Mucosa of descending colon (tissue), 3 donors: ENCODE measurements around the gene F8. TPM values are rescaled to one million over a fixed set of nuclear protein-coding genes. Genes with fewer than 3 reads are reported as not detected.

Experiments used
- ATAC-seq: fragments of 200-7000 bp; cut with Tn5 transposase; one replicate; pipeline ENCODE4 v1.9.1; 2020; ENCODE audit warnings: mild to moderate bottlenecking, moderate library complexity
- DNase-seq, 3 donors: peaks; one replicate each; pipeline ENCODE4 v3.0.0-alpha.2; 2020
- H3K36me3 ChIP-seq: fragments of 200-600 bp; one replicate; pipeline ENCODE4 v1.8.0; 2021; ENCODE audit warnings: low read depth, mild to moderate bottlenecking
- H3K4me1 ChIP-seq: fragments of 200-600 bp; one replicate; pipeline ENCODE4 v1.8.0; 2021; ENCODE audit warnings: low read depth, mild to moderate bottlenecking
- H3K4me3 ChIP-seq: fragments of 200-600 bp; one replicate; pipeline ENCODE4 v1.8.0; 2021; ENCODE audit warnings: mild to moderate bottlenecking
- H3K9me3 ChIP-seq: fragments of 200-600 bp; one replicate; pipeline ENCODE4 v1.8.0; 2021; ENCODE audit warnings: mild to moderate bottlenecking
- intact Hi-C, 2 donors: fragments of 100-400 bp; cut with DNase I in 1 of 2; cut with micrococcal nuclease in 1 of 2; formaldehyde crosslinking; loops; one replicate each; pipeline versions ENCODE4 v1.11.0 to v1.11.1; 2022; cut with DNase I, micrococcal nuclease
- total RNA-seq, 3 donors: library from RNA; stranded (reverse); fragmentation: NEBNext Ultra II Directional in 2 of 3; extraction: Animal tissue kit (Norgen Biotek cat#: 25700) in 2 of 3; gene quantifications; one replicate each; pipeline versions ENCODE4 v1.2.1 to v1.2.4, GENCODE V29; 2021 to 2023
- TF ChIP-seq, protein P1 (sequence below): fragments of 200-600 bp; IDR thresholded peaks from one replicate; pipeline ENCODE4 v1.8.0; 2022; ENCODE audit warnings: antibody characterized with exemption, mild to moderate bottlenecking
- donor health status: DM: no; HTN: no; CAD: no; lungs with moderate emphysema.
- donor health status: DM: no; HTN: no; CAD: no.
- donor health status: DM: no; HTN: yes; CAD: no.

The F8 gene
- total RNA-seq, 3 donors from 2014 or later: 2.8 to 14.0 (median 5.4) TPM

DNA sequence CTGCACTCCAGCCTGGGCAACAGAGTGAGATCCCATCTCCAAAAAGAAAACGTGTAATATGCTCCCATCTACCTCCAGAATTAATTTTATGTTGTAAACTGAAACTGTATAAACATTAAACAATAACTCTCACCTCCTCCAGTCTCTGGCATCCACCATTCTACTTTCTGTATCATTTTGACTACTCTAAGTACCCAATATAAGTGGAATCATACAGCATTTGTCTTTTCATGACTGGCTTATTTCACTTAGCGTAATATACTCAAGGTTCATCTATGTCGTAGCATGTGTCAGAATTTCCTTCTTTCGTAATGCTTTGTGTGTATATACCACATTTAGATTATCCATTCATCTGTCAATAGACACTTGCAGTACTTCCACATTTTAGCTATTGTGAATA, 20.6 kb downstream of the F8 start:
- TF ChIP-seq, protein P1, sequence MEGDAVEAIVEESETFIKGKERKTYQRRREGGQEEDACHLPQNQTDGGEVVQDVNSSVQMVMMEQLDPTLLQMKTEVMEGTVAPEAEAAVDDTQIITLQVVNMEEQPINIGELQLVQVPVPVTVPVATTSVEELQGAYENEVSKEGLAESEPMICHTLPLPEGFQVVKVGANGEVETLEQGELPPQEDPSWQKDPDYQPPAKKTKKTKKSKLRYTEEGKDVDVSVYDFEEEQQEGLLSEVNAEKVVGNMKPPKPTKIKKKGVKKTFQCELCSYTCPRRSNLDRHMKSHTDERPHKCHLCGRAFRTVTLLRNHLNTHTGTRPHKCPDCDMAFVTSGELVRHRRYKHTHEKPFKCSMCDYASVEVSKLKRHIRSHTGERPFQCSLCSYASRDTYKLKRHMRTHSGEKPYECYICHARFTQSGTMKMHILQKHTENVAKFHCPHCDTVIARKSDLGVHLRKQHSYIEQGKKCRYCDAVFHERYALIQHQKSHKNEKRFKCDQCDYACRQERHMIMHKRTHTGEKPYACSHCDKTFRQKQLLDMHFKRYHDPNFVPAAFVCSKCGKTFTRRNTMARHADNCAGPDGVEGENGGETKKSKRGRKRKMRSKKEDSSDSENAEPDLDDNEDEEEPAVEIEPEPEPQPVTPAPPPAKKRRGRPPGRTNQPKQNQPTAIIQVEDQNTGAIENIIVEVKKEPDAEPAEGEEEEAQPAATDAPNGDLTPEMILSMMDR: no peak
- no peak overlapping the region for H3K4me3 ChIP-seq
- no peaks in the 10 kb centered on the region for H3K4me1 ChIP-seq
- H3K9me3 ChIP-seq: no peaks in the 10 kb centered on the region
- no peaks in the 10 kb centered on the region for H3K36me3 ChIP-seq
- DNase-seq (no peak), ATAC-seq (no peak)
- intact Hi-C loops: no loop called here

DNA sequence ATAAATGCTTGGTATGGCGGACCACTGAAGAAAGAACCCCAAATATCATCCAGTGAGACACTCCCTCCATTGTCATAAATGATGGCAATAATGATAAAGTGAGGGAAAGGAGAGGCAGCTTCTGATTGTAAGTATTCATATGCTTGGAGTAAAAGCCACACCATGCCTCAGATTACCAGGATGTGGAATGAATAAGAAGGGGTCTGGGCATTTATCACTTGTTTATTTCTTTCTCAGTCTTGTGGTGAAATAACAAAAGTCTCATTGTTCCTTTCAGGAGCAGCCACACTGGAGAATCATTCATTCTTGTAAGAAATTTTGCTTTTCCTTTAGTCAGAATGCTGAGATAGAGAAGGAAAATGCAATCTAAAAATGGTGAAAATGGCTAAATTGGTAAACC, 21.7 kb downstream of the F8 start:
- no peaks in the 10 kb centered on the region for H3K4me1 ChIP-seq
- TF ChIP-seq, protein P1: no peak
- no peaks in the 10 kb centered on the region for H3K9me3 ChIP-seq
- H3K36me3 ChIP-seq: no peaks in the 10 kb centered on the region
- no peak for ATAC-seq
- intact Hi-C loops: no loop called here
- no peak for DNase-seq
- H3K4me3 ChIP-seq: no peak overlapping the region

DNA sequence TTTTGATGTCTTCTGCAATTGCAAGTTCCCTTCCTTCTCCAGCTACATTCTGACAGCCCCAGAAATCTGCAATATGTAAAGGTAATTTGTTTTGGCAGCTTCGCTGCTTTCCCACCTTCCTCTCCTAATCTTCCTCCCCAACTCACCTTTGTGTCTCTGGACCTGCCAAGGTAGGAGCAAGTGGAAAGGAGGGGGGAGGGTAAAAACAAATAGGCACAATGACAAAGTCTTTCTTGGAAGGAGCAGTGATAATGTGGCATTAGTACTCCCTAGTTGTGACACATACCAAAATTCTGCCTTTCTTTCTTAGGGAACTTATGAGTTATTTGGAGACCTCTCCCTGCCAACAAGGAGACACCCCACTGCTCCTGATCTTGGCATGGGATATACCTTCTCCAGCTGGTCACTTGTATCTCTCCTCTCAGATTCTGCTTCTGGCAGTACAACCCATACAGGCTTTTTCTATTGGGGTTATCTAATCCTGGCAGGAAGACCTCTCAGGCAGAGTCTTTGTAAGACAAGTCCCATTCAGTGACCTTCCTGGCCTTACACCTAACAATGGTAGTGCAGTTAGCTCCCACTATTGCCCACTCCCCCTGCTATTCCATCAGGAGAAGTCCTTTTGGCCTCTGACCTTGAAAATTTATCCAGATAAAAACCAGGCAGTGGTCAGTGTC, 24.2 kb downstream of the F8 start:
- H3K9me3 ChIP-seq: no peaks in the 10 kb centered on the region
- DNase-seq: no peak
- H3K4me3 ChIP-seq: no peak overlapping the region
- no peaks in the 10 kb centered on the region for H3K4me1 ChIP-seq
- H3K36me3 ChIP-seq: no peaks in the 10 kb centered on the region
- no peak for ATAC-seq
- intact Hi-C loops: no loop called here
- TF ChIP-seq, protein P1: no peak

DNA sequence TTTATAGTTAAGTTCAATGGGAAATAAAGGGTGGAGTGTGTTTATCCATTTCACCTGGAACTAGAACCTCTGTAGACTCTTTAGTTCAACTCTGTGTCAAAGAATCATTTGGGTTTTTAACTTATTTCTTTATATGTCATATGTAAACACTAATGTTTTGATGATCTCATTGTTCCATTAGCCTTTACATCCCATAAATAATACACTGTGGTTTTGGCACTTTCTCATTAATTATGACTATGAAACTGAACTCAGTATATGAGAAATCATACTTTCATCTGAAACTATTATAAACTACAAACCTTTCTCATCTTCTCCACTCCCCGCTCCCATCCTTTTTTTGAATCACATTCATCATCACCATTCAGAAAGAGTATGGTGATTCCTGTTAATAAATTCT, 31.0 kb downstream of the F8 start:
- intact Hi-C loops: no loop called here
- DNase-seq: no peak
- Histone ChIP-seq H3K4me1 (no peaks in the 10 kb centered on the region), H3K4me3 (no peak overlapping the region), H3K36me3 (no peaks in the 10 kb centered on the region), H3K9me3 (no peaks in the 10 kb centered on the region)
- ATAC-seq: no peak
- TF ChIP-seq, protein P1: no peak

DNA sequence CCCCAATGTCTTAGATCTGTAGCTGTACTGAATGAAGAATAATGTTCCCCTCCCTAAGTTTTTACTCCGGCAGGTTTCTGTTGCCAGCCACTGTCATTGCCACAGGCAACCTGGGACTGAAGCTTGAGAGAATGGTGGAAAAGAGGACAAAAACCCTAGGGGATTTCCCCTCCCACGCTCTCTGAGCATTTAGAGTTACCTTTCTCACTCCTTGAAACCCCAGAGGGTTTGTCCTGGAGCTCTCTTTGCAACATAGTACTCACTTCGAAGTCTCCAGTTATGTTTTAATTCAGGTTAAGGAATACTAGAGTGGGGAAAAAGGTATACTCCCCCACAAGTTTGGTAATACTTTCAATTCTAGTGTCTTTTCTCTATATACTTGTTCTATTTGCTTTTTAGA, 31.5 kb downstream of the F8 start:
- Histone ChIP-seq H3K36me3 (no peaks in the 10 kb centered on the region), H3K4me3 (no peak overlapping the region), H3K9me3 (no peaks in the 10 kb centered on the region), H3K4me1 (no peaks in the 10 kb centered on the region)
- DNase-seq (no peak), ATAC-seq (no peak)
- intact Hi-C loops: no loop called here
- TF ChIP-seq, protein P1: no peak

DNA sequence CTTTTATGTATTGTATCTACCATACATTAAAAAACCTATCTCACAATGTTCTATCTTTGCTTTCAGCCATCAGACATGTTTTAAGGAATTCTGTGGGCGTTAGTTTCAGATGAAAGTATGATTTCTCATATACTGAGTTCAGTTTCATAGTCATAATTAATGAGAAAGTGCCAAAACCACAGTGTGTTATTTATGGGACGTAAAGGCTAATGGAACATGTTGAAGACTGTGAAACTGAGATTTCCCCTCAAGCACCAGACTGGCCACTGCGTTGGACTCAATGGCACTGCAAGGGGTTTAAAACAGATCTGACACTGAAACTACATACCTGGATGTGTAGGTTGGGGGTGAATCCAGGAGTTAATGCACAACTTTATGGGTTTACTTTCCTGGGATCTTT, 32.0 kb downstream of the F8 start:
- ATAC-seq: no peak
- intact Hi-C loops: no loop called here
- Histone ChIP-seq H3K4me3 (no peak overlapping the region), H3K4me1 (no peaks in the 10 kb centered on the region), H3K9me3 (no peaks in the 10 kb centered on the region), H3K36me3 (no peaks in the 10 kb centered on the region)
- no peak for DNase-seq
- TF ChIP-seq, protein P1: no peak
